AG10803 (cell line): ENCODE results near the gene MRGPRD.
"Not testable (repeated sequence)": the region's sequence is repeated elsewhere in the genome, so short reads cannot be mapped to it uniquely, and the experiment has no call there.

Experiments used
- DNase-seq: peaks from one replicate; pipeline ENCODE4 v3.0.0; 2010; ENCODE audit warnings: low read depth
- H3K4me3 ChIP-seq: 2 replicates; pipeline ENCODE4 v1.5.1; 2011; ENCODE audit warnings: mild to moderate bottlenecking, low read length, control low read depth
- TF ChIP-seq, protein P1 (sequence below): conservative IDR thresholded peaks from 2 replicates; pipeline ENCODE4 v1.5.1; 2011; ENCODE audit warnings: mild to moderate bottlenecking, low read length, control low read depth, inconsistent platforms

MRGPRD gene

DNA sequence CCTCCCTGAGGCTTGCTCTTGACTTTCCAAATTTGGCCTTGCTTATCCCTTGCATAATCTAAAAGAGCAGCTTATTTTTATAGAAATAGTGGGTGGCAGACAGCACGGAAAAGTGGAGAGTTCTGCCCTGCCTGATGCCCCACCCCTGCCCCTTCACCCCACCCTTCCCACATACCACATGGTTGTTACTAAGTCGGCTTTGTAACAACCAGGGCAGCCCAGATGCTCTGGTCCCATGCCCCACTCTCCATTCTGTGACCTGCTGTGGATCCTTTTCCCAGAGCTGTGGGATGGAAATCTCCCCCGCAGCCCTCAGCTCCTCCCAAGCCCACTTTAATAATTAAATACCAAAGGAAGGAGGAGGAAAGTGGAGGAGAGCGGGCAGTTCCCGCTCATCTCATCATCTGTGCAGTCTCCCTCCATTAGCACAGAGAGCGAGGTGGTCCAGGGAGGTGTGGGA, 21.4 kb upstream of the MRGPRD start:
- peak; percentile 42 for DNase-seq
- TF ChIP-seq, protein P1, sequence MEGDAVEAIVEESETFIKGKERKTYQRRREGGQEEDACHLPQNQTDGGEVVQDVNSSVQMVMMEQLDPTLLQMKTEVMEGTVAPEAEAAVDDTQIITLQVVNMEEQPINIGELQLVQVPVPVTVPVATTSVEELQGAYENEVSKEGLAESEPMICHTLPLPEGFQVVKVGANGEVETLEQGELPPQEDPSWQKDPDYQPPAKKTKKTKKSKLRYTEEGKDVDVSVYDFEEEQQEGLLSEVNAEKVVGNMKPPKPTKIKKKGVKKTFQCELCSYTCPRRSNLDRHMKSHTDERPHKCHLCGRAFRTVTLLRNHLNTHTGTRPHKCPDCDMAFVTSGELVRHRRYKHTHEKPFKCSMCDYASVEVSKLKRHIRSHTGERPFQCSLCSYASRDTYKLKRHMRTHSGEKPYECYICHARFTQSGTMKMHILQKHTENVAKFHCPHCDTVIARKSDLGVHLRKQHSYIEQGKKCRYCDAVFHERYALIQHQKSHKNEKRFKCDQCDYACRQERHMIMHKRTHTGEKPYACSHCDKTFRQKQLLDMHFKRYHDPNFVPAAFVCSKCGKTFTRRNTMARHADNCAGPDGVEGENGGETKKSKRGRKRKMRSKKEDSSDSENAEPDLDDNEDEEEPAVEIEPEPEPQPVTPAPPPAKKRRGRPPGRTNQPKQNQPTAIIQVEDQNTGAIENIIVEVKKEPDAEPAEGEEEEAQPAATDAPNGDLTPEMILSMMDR: no peak
- no peak overlapping the region for H3K4me3 ChIP-seq

DNA sequence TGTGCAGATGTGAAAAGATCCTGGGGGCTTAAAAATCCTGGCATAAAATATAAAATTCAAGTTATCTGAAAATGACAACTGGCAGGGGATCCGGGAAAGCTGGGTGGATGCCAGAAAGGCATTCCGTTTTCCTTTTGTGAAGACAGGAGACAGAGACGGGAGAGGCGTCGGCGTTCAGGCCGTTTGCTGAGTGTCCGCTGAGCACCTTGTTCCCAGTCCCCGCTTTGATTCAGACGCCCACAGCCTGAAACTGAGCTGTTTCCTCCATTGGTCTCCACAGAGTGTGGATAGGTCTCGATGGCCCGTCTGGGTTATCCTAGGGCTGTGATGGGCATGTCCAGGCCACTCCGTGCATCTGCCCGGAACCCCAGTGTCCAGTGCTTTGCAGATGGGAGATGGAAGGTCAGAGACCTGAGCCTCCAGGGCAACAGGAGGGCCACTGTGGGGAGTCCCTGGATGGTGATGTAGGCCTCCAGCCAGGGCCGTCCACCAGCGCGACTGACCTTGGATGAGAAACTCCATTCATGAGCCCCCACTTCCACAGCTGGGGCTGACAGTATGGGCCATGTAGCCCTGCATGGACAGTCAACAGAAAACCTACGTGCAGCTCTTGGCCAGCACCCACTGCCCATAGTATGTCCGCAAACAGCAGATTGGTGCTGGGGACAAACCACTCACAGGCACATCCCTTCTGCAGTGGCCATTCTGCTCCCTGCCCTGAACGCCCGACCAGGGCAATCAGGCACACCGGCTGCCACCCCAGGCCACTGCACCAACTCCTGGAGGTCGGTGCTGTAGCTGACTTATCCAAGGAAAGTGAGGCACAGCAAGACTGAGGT, 20.7 kb upstream of the MRGPRD start:
- DNase-seq: no peak
- no peak overlapping the region for H3K4me3 ChIP-seq
- TF ChIP-seq, protein P1: no peak

DNA sequence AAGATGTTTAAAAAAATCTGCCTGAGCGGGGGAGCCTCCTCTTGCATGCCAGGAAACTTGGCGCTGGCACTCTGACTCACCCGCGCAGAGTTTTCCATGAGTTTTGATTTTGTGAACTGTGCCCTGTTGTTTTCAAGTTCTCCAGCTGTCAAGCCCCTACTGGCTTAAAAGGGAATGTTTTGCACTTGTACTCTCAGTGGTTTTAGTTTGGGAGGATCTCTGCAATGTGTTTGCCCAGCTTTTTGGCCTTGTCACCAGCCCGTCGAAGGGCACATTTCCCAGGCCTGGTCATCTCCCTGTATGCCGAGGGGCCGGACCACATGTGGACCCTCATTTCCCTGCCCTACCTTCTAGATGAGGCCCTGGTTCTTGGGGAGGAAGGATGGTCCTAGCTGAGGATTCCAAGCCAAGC, 20.1 kb upstream of the MRGPRD start:
- no peak overlapping the region for H3K4me3 ChIP-seq
- peak; percentile 88 for DNase-seq
- TF ChIP-seq, protein P1: peak; percentile 82

DNA sequence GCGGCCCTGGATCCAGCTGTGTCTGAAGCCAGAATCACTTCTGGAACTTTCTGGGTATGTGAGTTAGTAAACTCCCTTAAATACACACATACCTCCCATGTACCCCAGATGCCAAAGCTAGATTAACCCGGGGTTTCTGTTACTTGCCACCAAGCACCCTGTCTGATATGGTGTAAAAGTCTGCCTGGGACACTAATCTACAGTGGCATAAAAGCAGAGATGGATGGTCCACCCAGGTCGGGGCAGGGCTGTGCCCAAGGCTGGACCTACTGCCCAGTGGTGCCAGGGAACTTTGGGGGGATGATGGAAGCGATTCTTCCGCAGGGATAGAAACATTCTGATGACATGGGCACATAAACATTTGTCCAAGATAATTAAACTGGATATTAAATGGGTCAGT, 19.6 kb upstream of the MRGPRD start:
- no peak for DNase-seq
- TF ChIP-seq, protein P1: no peak

DNA sequence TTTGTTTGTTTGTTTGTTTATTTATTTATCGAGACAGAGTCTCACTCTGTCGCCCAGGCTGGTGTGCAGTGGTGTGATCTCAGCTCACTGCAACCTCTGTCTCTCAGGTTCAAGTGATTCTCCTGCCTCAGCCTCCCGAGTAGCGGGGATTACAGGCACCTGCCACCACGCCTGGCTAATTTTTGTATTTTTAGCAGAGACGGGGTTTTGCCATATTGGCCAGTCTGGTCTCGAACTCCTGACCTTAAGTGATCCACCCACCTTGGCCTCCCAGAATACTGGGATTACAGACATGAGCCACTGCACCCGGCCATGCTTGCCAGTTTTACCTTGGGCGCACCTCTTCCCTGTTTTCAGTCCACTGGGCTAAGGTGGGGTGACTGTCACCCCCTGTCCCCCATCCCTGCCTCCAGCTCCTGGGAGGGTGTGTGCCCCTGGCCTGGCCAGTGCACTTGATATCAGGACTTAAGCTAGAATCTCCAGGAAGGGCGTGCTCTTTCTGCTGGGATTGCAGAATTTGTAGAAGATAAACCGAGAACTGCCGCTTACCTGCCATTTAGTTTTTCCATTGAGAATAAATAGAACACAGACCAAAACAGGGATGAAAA, 19.1 kb upstream of the MRGPRD start:
- DNase-seq, H3K4me3 ChIP-seq: not testable (repeated sequence)

More for the DNA sequence above, 19.6 kb upstream of the MRGPRD start:
- H3K4me3 ChIP-seq: no peak overlapping the region

DNA sequence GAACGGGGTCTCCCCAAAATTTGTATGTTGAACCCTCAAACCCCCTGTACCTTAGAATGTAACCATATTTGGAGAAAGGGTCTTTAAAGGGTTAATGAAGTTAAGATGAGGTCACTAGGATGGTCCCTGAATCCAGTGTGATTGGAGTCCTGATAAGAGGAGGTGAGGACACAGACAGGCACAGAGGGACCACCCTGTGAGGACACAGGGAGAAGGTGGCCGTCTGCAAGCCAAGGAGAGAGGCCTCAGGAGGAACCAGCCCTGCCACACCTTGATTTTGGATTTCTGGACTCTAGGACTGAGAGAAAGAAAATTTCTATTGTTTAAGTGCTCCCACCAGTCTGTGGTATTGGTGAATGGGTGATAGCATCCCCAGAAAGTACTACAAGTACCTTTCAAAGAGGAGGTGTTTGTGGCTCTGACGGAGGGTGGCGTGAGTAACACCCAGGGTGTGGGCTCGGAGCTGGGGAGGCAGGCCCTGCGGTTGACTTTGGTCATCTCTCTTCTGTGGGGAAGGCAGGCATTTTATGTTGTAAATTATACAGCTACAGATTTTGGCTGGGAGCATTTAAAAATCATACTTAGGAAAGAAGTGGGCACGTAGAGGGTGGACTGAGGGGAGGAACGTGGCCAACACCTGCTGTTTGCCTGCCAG, 18.4 kb upstream of the MRGPRD start:
- DNase-seq: no peak
- TF ChIP-seq, protein P1: no peak

DNA sequence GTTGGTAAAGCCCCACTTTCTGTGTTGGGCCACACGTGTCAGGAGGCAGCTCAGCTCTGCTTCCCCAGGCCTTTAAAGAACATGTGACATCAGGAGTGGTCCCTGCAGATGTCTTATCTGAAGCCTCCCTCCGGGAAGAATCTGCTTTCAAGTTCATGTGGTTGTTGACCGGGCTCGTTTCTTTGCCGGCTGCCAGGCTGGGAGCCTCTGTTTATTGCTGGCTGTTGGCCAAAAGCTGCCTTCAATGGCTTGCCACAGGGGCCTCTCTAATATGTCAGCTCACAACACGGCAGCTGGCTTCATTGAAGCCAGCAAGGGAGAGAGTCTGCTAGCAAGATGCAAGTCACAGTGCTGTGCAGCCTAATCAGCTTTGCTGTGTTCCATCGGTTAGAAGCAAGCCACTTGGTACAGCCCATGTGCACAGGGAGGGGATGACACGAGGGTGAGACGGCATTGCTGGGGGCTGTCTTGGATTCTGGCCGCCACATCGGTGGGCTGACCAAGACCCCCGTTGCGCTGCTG, 17.7 kb upstream of the MRGPRD start:
- H3K4me3 ChIP-seq: no peak overlapping the region
- TF ChIP-seq, protein P1: no peak
- peak; percentile 51 for DNase-seq

More for the DNA sequence above, 18.4 kb upstream of the MRGPRD start:
- no peak overlapping the region for H3K4me3 ChIP-seq
